ENCODE data around the gene LYRM2.

GRCh38 chr6:89564752-89565427, 73.7 kb downstream of the LYRM2 start:
- TF ChIP-seq, protein P1, sequence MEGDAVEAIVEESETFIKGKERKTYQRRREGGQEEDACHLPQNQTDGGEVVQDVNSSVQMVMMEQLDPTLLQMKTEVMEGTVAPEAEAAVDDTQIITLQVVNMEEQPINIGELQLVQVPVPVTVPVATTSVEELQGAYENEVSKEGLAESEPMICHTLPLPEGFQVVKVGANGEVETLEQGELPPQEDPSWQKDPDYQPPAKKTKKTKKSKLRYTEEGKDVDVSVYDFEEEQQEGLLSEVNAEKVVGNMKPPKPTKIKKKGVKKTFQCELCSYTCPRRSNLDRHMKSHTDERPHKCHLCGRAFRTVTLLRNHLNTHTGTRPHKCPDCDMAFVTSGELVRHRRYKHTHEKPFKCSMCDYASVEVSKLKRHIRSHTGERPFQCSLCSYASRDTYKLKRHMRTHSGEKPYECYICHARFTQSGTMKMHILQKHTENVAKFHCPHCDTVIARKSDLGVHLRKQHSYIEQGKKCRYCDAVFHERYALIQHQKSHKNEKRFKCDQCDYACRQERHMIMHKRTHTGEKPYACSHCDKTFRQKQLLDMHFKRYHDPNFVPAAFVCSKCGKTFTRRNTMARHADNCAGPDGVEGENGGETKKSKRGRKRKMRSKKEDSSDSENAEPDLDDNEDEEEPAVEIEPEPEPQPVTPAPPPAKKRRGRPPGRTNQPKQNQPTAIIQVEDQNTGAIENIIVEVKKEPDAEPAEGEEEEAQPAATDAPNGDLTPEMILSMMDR (IDR thresholded peaks at IDR 0.05) = no peak
- no peak for TF ChIP-seq POLR2A (IDR thresholded peaks at IDR 0.05)

All from right lobe of liver (tissue), 4 donors.